Omental fat pad (tissue), 4 donors: ENCODE results near the gene EDN3. TPM values are rescaled to one million over a fixed set of nuclear protein-coding genes. Genes with fewer than 3 reads are reported as not detected.

ENCODE experiments used
- ATAC-seq: fragments of 150-250 bp; one replicate; pipeline ENCODE4 v1.9.1; 2016; ENCODE audit warnings: mild to moderate bottlenecking, moderate library complexity; ENCODE audit not compliant: low FRiP score
- DNase-seq: peaks from one replicate; pipeline ENCODE4 v3.0.0-alpha.2; 2019; ENCODE audit warnings: low spot score
- CTCF ChIP-seq, 3 donors: fragments of 450-650 bp; IDR thresholded peaks; one replicate each; pipeline ENCODE4 v1.5.1; 2016 to 2017; ENCODE audit warnings: antibody characterized with exemption in 3 of 3, mild to moderate bottlenecking in 3 of 3, moderate library complexity in 2 of 3
- total RNA-seq, 4 donors: library from RNA; depleted of rRNA; stranded (reverse); fragments of >200 nt; gene quantifications; one replicate each; pipeline ENCODE4 v1.1.0, GENCODE V29; 2016

The EDN3 gene
- total RNA-seq, 4 donors from 2014 or later: not detected

DNA sequence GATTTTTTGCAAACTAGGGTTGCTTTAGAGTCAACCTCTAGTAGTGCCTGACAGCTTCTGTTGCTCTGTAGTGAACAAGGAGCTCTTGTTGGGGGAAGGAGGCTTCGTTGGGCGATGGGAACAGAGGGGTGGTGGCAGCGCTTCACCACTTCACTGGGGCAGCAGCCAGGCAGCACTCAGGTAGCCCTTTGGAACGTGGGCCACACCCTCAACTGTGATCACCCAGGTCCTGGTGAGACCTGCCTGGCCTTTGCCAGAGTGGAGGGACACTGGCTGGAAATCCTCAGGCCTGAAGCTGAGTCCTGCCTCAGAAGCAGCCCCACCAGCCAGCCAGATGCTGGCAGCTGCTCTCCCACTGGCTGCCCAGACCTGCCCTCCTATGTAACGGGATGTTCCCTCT is 10.4 kb upstream of the EDN3 start:
- ATAC-seq (no peak), DNase-seq (no peak)
- TF ChIP-seq CTCF (IDR thresholded peaks at IDR 0.05): no peak

GRCh38 chr20:59291740-59292383 is 8.5 kb upstream of the EDN3 start:
- TF ChIP-seq CTCF (IDR thresholded peaks at IDR 0.05): no peak
- no peak for ATAC-seq
- no peak for DNase-seq

GRCh38 chr20:59295531-59295930 is 4.9 kb upstream of the EDN3 start:
- no peak for TF ChIP-seq CTCF (IDR thresholded peaks at IDR 0.05)
- no peak for ATAC-seq
- DNase-seq: no peak

GRCh38 chr20:59297686-59298085 is 2.7 kb upstream of the EDN3 start:
- TF ChIP-seq CTCF (IDR thresholded peaks at IDR 0.05): no peak
- no peak for DNase-seq
- no peak for ATAC-seq

DNA sequence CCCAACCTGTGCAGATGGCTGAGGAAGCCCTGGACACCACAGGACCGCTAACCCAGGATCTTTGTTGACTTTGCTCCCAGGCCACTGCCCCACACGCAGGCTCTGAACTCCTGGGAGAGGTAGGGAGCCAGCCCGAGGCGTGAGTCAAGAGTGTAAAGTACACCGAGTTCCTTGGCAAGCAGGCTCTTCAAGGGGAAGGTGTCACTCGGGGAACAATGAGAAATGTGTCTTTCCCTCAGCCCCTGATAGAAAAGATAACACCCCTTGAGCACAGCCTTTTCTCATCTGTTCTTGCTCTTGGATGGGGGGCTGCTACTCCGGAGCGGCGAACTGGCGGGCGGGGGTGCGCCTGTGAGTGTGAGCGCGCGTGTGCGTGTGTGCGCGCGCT is 472 bp upstream of the EDN3 start:
- DNase-seq (no peak), ATAC-seq (no peak)
- TF ChIP-seq CTCF (IDR thresholded peaks at IDR 0.05): no peak

- no peak for DNase-seq
- no peak for TF ChIP-seq CTCF (IDR thresholded peaks at IDR 0.05)
- ATAC-seq: no peak
Measured at GRCh38 chr20:59301343-59302007, 1.1 kb downstream of the EDN3 start.
